GM23248 (cell line): Measurements from ENCODE around the gene CACNA1D. TPM values are rescaled to one million over a fixed set of nuclear protein-coding genes. Genes with fewer than 3 reads are reported as not detected.

Experiments used
- DNase-seq: peaks from one replicate; pipeline ENCODE4 v3.0.0-alpha.2; 2015
- H2AFZ ChIP-seq: fragments of 200-600 bp; sonication (generic); 2 replicates; pipeline ENCODE4 v1.6.1; 2016; ENCODE audit warnings: antibody characterized with exemption
- H3F3A ChIP-seq: fragments of 200-600 bp; sonication (generic); 2 replicates; pipeline ENCODE4 v1.6.1; 2016; ENCODE audit warnings: mild to moderate bottlenecking, antibody characterized with exemption, mixed run types; ENCODE audit not compliant: insufficient read depth
- H3K27ac ChIP-seq: fragments of 200-600 bp; sonication (generic); 2 replicates; pipeline ENCODE4 v1.5.1; 2016; ENCODE audit warnings: mild to moderate bottlenecking
- H3K27me3 ChIP-seq: fragments of 200-600 bp; sonication (generic); replicated peaks from 2 replicates; pipeline ENCODE4 v1.6.1; 2016; ENCODE audit warnings: mild to moderate bottlenecking; ENCODE audit not compliant: insufficient read depth
- H3K36me3 ChIP-seq: fragments of 200-600 bp; sonication (generic); 2 replicates; pipeline ENCODE4 v1.6.1; 2016; ENCODE audit warnings: low read depth, mild to moderate bottlenecking
- H3K4me1 ChIP-seq: fragments of 200-600 bp; sonication (generic); 2 replicates; pipeline ENCODE4 v1.6.1; 2016; ENCODE audit warnings: mild to moderate bottlenecking; ENCODE audit not compliant: insufficient read depth
- H3K4me2 ChIP-seq: fragments of 200-600 bp; sonication (generic); one replicate; pipeline ENCODE4 v1.6.1; 2016; ENCODE audit warnings: mild to moderate bottlenecking; ENCODE audit not compliant: unreplicated experiment
- H3K4me3 ChIP-seq: fragments of 200-600 bp; sonication (generic); 2 replicates; pipeline ENCODE4 v1.5.1; 2016; ENCODE audit warnings: mild to moderate bottlenecking
- H3K79me2 ChIP-seq: fragments of 200-600 bp; sonication (generic); 2 replicates; pipeline ENCODE4 v1.6.1; 2016; ENCODE audit warnings: mild to moderate bottlenecking; ENCODE audit not compliant: insufficient read depth
- H3K9ac ChIP-seq: fragments of 200-600 bp; sonication (generic); 2 replicates; pipeline ENCODE4 v1.6.1; 2016; ENCODE audit warnings: mild to moderate bottlenecking
- H3K9me2 ChIP-seq: fragments of 200-600 bp; sonication (generic); 2 replicates; pipeline ENCODE4 v1.6.1; 2016; ENCODE audit warnings: mixed run types, mild to moderate bottlenecking, moderate library complexity; ENCODE audit not compliant: insufficient read depth
- H3K9me3 ChIP-seq: fragments of 200-600 bp; sonication (generic); one replicate; pipeline ENCODE4 v1.6.1; 2017; ENCODE audit warnings: low read depth
- H4K20me1 ChIP-seq: fragments of 200-600 bp; sonication (generic); 2 replicates; pipeline ENCODE4 v1.6.0; 2016; ENCODE audit not compliant: insufficient read depth
- EZH2 ChIP-seq: fragments of 200-600 bp; sonication (generic); IDR thresholded peaks from 2 replicates; pipeline ENCODE4 v1.6.1; 2018; ENCODE audit warnings: antibody characterized with exemption, mild to moderate bottlenecking; ENCODE audit not compliant: insufficient read depth, poor library complexity, severe bottlenecking
- EZH2phosphoT487 ChIP-seq: fragments of 200-600 bp; sonication (generic); IDR thresholded peaks from 2 replicates; pipeline ENCODE4 v1.6.1; 2018; ENCODE audit warnings: antibody characterized with exemption, moderate library complexity, mild to moderate bottlenecking, low read depth; ENCODE audit not compliant: insufficient read depth
- WGBS, 2 experiments: methylation state at CpG; one replicate each; pipeline ENCODE4 v1.1.6; 2015 to 2017; ENCODE audit warnings: low lambda C conversion rate in 2 of 2, low coverage in 1 of 2; ENCODE audit errors: missing lambda C conversion rate in 2 of 2; 5-methylcytosine and 5-hydroxymethylcytosine counted together
- in situ Hi-C: fragments of 300-500 bp; cut with MboI; formaldehyde crosslinking; loops from 2 replicates; pipeline ENCODE4 v1.15.0; 2020
- polyA plus RNA-seq: library from polyadenylated mRNA; unstranded; fragments of >200 nt; fragmentation: Nextera tagmentation; extraction: Ambion mirVana; gene quantifications from 2 replicates; pipeline ENCODE4 v1.2.1, GENCODE V29; 2016
- total RNA-seq: library from RNA; depleted of rRNA; stranded (reverse); fragments of >200 nt; shearing (Covaris generic); gene quantifications from 2 replicates; pipeline ENCODE4 v1.2.3, GENCODE V29; 2014

Gene CACNA1D
- total and polyA plus RNA-seq, 2 experiments from 2014 or later, result not detected

DNA sequence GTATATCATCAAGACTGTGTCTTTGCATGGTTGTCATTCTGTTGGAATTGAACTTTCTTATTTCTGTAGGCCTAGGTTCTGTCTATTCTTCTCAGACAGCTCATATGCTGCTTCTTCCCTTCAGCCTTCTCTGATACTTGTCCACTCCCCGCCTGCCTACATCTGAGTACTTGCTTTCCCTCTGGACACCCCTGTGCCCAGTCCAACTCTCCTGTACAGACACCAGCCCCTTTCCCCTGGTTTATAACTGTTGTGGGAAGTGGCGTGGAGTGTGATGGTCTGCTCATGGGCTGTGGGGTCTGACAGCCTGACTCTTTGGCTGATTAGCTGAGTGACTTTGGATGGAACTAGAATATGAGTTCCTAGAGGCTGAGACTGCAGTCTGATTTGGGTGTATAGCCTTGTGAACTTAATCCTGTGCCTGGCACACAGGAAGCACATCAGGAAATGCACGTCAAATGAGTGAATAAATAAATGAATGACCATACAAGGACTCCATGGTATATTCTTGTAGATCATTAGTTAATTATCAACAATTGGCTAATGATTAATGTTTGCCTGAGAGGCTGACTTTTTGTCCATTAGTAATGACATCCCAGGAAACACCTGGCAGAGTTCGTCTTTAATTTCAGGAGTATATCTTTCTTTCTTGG lies 11.8 kb downstream of the CACNA1D start:
- in situ Hi-C loops, result no loop called here
- H3K9me3 ChIP-seq, result no peaks in the 10 kb centered on the region
- H3K4me2 ChIP-seq, result no peak overlapping the region
- H3K9me2 ChIP-seq, result no peaks in the 10 kb centered on the region
- peaks cover 12% of the 10 kb centered on the region for H3K27me3 ChIP-seq
- no peaks in the 10 kb centered on the region for H3K36me3 ChIP-seq
- H3F3A ChIP-seq, result no peaks in the 10 kb centered on the region
- H2AFZ ChIP-seq, result no peak overlapping the region
- H3K9ac ChIP-seq, result no peak overlapping the region
- no peaks in the 10 kb centered on the region for H4K20me1 ChIP-seq
- no peaks in the 10 kb centered on the region for H3K79me2 ChIP-seq
- no peak overlapping the region for H3K27ac ChIP-seq
- DNase-seq, result no peak
- H3K4me3 ChIP-seq, result no peak overlapping the region
- TF ChIP-seq EZH2, result no peak
- WGBS, 2 experiments, result 30 to 33% methylated on average over 4 of the region's 4 CpGs
- H3K4me1 ChIP-seq, result no peaks in the 10 kb centered on the region

DNA sequence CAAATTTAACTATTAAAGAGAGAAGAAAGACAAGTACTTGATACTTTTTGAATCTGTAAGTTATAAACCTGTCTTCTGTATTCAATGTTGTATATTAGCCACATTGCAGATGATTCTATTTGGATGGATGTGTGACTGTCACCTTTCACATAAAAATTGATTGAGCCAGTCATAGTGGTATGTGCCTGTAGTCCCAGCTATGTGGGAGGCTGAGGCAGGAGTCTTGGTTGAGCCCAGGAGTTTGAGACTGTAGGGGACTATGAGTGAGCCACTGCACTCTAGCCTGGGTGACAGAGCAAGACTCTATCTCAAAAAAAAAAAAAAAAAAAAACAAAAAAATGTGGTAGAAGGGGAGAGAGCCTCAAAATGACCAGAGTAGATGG lies 12.3 kb downstream of the CACNA1D start:
- H3K9me3 ChIP-seq, result no peaks in the 10 kb centered on the region
- H3K27ac ChIP-seq, result no peak overlapping the region
- no peaks in the 10 kb centered on the region for H3K9me2 ChIP-seq
- H3K79me2 ChIP-seq, result no peaks in the 10 kb centered on the region
- H3K36me3 ChIP-seq, result no peaks in the 10 kb centered on the region
- in situ Hi-C loops, result no loop called here
- no peaks in the 10 kb centered on the region for H3K4me1 ChIP-seq
- DNase-seq, result no peak
- no peaks in the 10 kb centered on the region for H4K20me1 ChIP-seq
- TF ChIP-seq EZH2, result no peak
- no peak for TF ChIP-seq EZH2phosphoT487
- no peak overlapping the region for H2AFZ ChIP-seq
- H3K27me3 ChIP-seq, result peaks cover 17% of the 10 kb centered on the region
- H3K9ac ChIP-seq, result no peak overlapping the region
- H3K4me3 ChIP-seq, result no peak overlapping the region
- no peak overlapping the region for H3K4me2 ChIP-seq
- H3F3A ChIP-seq, result no peaks in the 10 kb centered on the region

DNA sequence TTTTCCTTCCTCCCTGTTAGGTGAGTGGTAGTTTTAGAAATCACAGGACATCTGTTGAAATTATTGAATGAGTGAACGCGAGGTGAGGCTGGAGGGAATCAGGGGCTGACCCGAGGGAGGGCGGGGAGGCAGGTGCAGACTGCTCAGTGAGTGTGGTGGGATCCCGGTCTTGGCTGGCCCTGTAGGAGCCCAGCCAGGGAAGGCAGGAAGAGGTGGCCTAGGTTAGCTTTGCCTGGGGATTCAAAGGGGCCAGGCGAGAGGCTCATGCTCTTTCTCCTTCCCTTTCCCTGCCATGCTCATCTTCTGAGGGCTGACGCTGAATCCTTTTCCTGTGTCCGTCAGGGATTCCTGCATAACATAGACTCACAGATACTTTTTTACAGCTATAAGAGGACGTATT lies 15.1 kb downstream of the CACNA1D start:
- H3K9ac ChIP-seq, result no peak overlapping the region
- DNase-seq, result no peak
- H3K36me3 ChIP-seq, result no peaks in the 10 kb centered on the region
- in situ Hi-C loops, result no loop called here
- no peaks in the 10 kb centered on the region for H4K20me1 ChIP-seq
- H3K9me3 ChIP-seq, result no peaks in the 10 kb centered on the region
- H2AFZ ChIP-seq, result no peak overlapping the region
- no peak overlapping the region for H3K27ac ChIP-seq
- no peak overlapping the region for H3K4me2 ChIP-seq
- WGBS, 2 experiments, result 32 to 36% methylated on average over 8 to 9 of the region's 9 CpGs
- H3K27me3 ChIP-seq, result peaks cover 30% of the 10 kb centered on the region
- no peaks in the 10 kb centered on the region for H3K79me2 ChIP-seq
- H3F3A ChIP-seq, result no peaks in the 10 kb centered on the region
- H3K4me3 ChIP-seq, result no peak overlapping the region
- H3K4me1 ChIP-seq, result no peaks in the 10 kb centered on the region
- TF ChIP-seq EZH2phosphoT487, result no peak
- TF ChIP-seq EZH2, result no peak
- H3K9me2 ChIP-seq, result no peaks in the 10 kb centered on the region

DNA sequence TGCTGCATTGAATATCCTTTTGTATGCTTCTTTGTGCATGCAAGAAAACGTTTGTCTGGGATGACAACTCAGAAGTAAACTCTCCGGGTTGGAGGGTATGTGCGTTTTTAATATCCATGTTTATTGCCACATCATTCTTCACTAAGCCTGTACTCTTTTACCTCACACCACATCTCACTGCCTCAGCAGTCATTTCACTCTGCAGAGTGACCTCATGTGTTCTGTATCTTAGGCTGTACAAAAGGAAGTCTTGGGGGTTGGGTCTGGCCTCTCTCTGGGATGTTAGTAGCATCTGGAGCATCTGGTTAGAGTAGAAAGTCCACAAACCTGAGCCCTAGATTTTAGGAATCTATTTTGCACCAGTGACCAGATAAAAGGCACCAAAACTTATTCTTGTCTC lies 16.1 kb downstream of the CACNA1D start:
- Histone ChIP-seq H3K27ac (no peak overlapping the region), H3K9me2 (no peaks in the 10 kb centered on the region), H3K9ac (no peak overlapping the region), H3K4me2 (no peak overlapping the region), H4K20me1 (no peaks in the 10 kb centered on the region), H3K9me3 (no peaks in the 10 kb centered on the region), H2AFZ (no peak overlapping the region), H3K27me3 (peaks cover 30% of the 10 kb centered on the region), H3K4me1 (no peaks in the 10 kb centered on the region), H3K79me2 (no peaks in the 10 kb centered on the region), H3F3A (no peaks in the 10 kb centered on the region), H3K4me3 (no peak overlapping the region), H3K36me3 (no peaks in the 10 kb centered on the region)
- DNase-seq, result no peak
- WGBS, 2 experiments, result 2 to 3% methylated on average over 3 of the region's 3 CpGs
- no peak for TF ChIP-seq EZH2phosphoT487
- TF ChIP-seq EZH2, result no peak
- in situ Hi-C loops, result no loop called here

GRCh38 chr3:53511246-53511645 lies 16.8 kb downstream of the CACNA1D start:
- Histone ChIP-seq H3K9ac (no peak overlapping the region), H4K20me1 (no peaks in the 10 kb centered on the region), H3F3A (no peaks in the 10 kb centered on the region), H3K4me2 (no peak overlapping the region), H3K79me2 (no peaks in the 10 kb centered on the region), H3K4me1 (no peaks in the 10 kb centered on the region), H3K9me3 (no peaks in the 10 kb centered on the region), H3K4me3 (no peak overlapping the region), H3K36me3 (no peaks in the 10 kb centered on the region), H3K27ac (no peak overlapping the region), H3K9me2 (no peaks in the 10 kb centered on the region), H2AFZ (no peak overlapping the region), H3K27me3 (peaks cover 30% of the 10 kb centered on the region)
- DNase-seq, result no peak
- in situ Hi-C loops, result no loop called here
- 27 to 35% methylated on average over 13 of the region's 13 CpGs for WGBS, 2 experiments
- TF ChIP-seq EZH2phosphoT487 (no peak), EZH2 (no peak)
